ENCODE measurements around the gene CDHR2.
"Not testable (repeated sequence)": the region's sequence is repeated elsewhere in the genome, so short reads cannot be mapped to it uniquely, and the experiment has no call there.

The CDHR2 gene

DNA sequence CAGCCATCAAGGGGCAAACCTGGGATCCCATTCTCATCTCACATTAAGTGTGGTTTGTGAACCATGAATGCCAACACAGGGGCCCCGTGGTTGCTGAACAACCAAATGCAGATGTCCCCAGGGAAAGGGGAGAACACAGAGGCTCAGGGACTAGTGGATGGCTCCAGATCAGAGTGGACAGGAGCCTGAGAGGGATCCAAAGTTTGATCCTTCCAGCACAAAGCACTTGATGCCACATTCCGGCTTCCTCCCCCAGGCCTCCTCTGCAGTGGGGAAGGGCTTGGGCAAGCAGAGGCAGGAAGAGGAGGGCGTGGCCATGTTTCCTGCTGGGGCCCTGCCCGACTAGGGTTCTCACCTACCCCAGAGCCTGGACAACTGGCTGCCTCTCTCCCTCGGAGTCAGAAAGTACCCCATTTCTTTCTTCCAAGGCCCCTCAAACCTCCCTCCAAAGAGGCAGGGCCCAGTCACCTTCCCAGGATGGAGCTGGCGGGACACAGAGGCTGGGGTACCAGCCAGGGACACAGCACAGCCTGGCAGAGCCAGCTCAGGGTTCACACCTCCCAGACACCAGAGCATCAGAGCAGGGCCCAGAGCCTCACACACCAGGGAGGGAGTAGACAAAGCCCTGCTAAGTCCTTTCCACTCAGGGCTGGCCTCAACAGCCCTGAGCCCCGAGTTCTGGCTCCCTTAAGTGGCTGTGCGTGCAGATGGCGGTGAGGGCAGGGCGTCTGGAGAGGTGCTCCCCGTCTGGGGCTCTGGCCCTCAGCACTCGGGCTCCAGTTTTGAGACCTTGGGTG, 7.6 kb upstream of the CDHR2 start:
- in situ Hi-C loops (cut with HindIII; ENCODE audit: low sequenced_read_pairs) = no loop called here

DNA sequence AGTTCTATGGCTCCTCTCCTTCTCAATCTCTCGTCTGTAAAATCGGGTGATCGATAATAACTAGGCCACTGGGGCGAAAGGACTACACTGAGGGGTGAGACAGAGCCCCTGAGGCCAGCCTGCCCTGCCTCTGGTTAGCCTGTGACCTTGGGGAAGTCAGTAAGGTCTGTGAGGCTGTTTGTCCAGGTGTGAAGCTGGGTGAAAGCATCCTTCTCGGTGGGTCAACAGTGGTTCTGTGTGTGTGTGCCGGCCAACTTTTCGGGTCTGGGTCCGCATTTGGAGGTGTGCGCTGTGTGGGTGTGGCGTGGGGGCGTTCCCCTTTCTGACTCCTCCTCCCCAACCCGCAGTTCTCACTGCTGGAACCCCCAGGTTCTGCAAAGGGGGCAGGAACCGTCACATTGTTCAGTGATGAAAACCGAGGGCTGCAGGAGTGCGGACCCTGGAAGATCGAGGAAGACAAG, 7.0 kb upstream of the CDHR2 start:
- in situ Hi-C loops (cut with HindIII; ENCODE audit: low sequenced_read_pairs) = no loop called here

DNA sequence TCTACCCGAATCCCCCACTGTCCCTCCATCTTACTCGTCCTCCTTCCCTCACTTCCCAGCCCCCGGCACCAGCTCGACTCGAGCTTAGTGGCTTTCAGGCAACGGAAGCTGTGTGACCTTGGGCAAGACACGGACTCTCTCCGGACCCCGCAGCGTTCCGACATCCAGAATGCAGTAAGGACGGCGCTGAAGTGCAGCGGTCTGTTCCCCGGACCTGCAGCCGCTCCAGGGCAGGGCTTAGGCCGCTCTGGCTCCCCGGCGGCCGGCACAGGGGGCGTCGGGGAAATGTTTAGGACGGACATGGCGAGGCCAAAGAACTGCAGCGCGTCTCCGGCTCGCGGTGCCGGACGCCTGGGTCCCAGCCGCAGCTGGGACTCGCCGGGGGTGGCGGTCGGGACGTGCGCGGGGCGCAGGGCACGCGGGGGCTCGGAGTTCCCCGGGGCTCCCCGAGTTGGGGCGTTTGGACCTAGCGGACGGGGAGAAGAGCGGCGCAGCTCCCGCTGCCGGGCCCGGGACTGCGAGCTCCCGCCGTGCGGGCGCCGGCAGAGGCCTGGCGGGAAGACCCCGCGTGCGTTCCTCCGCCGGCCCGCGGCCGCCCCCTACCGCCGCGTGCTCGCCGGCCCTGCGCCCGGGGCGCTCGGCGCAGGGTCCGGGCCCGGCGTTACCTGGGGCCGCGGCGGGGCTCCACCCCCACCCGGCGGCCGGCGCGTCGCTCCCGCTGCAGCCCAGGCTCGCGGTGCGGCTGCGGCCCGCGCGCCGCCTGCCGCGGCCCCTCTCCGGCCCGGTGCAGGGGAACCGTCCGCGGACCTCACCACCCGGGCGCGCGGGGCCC, 6.3 kb upstream of the CDHR2 start:
- in situ Hi-C loops (cut with HindIII; ENCODE audit: low sequenced_read_pairs) = no loop called here

DNA sequence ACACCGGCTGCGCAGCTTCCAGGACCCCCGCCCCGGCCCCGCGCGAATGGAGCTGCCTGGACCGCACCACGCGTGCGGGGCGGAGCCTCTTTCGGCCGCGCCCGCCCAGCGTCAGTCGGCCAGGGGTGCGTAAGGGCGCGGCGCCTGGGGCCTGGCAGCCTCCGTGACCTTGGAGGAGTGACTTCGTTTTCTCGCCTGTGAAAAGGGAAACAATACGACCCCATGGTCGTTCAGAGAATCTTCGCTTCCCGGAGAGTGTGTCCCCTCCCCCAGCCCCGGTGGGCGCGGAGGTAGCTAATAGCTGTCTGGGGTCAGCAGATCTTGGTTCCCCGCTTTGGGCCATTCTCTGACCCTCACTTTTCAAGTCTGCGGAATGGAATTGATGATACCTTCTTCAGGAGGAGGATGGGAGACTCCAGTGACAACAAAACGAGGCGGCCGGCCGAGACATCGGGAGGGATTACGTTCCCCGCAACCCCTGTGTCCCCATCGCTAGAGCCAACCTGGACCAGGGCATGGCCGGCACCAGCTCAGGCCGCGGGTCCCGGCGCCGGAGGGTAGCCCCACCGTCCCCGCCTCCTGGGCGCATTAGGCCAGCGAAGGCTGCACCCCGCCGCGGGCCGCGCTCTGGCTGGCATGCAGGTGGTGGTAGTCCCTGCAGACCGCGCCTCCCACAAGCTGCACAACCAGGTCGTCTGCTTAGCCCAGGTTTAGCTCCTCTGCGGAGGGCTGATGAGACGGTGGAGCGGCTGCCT, 5.5 kb upstream of the CDHR2 start:
- in situ Hi-C loops (cut with HindIII; ENCODE audit: low sequenced_read_pairs) = no loop called here

DNA sequence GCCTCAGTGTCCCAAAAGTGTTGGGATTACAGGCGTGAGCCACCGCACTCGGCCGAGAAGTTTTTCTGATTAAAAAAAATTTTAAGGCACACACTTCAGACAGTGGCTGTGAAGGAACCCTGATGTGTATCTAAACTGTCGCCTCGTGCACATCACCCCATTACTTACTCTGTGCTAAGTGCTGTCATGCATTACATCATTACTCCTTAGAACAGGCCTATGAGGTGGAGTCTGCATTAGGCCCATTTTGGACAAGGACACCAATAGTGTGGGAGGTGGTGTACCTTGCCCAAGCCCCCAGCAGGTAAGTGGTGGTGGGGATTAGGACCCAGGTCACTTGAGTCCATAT, 3.8 kb upstream of the CDHR2 start:
- in situ Hi-C loops (cut with HindIII; ENCODE audit: low sequenced_read_pairs) = no loop called here

DNA sequence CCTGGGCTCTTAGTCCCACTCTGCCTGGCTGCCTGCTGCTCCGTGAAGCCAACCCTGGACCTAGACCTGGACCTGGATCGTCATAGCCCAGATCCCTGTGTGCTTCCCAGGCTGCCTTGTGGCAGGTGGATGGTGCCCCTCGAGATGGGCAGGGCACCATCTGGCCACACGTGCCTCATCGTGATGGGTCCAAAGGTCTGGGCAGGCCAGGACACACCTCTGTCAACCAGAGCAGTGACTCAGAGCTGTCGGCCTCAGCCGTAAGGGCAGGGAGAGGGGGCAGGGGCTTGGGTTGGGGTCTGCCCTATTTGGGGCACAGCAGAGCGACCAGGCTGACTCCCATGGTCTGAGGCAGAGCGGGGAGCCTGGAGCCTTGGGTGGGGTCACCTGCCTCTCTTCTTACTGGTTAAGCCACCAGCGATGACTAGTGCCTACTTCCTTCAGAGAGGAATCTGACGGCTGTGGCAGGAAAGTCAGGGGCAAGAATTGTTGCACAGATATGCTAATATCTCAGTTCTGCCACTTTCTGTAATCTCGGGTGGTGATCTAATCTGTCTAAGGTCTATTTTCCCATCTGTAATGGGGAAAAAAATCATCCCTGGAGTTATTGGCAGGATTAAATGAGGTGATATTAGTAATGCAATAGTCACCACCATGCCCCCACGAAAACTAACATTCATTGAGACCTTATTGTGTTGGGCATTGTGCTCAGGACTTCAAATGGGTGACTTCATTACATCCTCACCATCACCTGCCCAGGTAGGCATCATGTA, 3.2 kb upstream of the CDHR2 start:
- in situ Hi-C loops (cut with HindIII; ENCODE audit: low sequenced_read_pairs) = no loop called here

DNA sequence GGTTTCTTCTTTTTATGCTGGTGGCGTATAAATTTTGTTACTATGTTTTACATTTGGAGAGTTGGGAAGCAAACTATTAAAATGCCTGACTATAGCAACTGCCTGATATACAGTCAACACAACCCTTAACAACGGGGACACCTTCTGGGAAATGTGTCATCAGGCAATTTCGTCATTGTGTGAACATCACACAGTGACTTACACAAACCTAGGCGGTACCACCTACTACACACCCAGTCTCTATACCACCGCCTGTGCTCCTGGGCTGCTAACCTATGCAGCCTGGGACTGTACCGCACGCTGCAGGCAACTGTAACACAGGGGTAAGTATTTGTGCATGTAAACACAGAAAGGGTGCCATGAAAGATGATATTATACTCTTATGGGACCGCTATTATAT, 1.3 kb upstream of the CDHR2 start:
- in situ Hi-C loops (cut with HindIII; ENCODE audit: low sequenced_read_pairs) = no loop called here

DNA sequence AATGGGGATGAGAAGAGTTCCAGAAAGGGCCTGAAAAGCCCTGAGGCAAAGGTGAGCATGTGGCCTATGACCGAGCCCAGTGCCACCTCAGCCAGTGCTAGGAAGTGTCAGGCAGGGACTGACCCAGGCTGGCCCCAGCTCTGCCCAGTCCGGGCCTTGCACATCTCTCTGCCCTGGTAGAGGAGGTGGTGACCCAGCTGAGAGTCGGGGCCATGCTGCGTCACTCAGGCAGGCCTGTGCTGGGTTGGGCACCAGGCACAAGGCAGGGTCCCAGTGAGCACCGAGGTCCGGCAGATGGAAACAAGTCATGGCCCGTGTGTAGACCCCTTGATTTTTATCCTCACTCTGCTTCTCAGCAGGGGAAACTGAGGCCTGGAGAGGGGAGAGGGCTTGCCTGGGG, 729 bp downstream of the CDHR2 start:
- in situ Hi-C loops (cut with HindIII; ENCODE audit: low sequenced_read_pairs) = no loop called here

DNA sequence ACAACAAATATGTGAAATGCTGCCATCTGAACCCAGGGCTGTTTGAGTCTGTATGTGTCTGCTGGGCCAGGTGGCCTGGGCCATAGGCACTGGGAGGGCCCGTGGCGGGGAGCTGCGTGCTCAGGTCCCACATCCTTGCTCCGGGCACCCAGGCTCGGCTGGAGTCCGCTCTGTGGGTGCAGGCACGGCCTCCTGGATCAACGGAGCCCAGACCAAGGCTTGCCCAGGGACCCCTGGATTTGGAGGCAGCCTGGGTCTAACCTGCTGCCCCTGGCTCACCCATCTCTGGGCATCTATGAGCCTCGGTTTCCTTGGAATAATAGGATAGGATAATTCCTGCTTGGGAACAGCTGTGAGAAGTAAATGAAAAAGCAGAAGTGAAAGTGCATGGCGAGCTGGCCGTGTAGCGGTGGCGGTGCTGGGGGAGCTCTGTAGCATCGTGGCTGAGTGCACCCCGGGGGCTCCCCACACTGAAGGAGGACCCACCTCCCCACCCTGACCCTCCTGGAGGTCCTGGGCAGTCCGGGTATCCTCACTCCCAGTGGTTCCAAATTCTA, 1.2 kb downstream of the CDHR2 start:
- in situ Hi-C loops (cut with HindIII; ENCODE audit: low sequenced_read_pairs) = no loop called here

DNA sequence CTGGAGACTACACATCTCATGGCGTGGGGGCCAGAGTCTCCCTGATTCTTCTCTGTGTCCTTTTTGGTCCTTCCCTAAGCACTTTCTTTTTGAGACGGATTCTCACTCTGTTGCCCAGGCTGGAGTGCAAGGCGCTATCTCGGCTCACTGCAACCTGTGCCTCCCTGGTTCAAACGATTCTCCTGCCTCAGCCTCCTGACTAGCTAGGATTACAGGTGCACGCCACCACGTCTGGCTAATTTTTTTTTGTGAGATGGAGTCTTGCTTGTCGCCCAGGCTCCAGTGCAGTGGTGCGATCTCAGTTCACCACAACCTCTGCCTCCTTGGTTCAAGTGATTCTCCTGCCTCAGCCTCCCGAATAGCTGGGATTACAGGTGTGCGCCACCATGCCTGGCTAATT, 1.8 kb downstream of the CDHR2 start:
- in situ Hi-C loops (cut with HindIII; ENCODE audit: low sequenced_read_pairs) = not testable (repeated sequence)

DNA sequence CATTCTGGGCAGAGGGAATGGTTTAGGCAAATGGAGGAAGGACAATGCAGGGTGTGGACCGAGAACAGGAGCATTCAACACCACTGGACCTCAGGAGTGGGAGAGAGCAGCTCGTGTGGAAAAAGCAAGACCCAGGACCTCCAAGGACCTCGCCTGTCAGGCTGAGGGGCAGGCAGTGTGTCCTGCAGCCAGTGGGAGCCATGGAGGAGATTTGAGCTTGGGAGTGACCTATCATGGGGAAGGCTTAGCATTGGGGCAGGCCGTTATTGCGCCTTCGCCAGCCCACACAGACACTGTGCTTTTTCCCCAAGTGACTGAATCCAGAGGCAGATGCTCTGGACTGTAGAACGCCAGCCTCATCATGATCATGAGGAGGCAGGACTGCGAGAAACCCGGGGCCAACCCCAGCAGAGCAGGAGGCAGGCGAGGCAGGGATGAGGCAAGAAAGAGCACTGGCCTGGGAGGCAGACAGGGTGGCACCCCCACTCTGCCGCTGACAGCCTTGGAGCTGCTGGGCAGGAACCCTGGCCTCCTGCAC, 3.3 kb downstream of the CDHR2 start:
- in situ Hi-C loops (cut with HindIII; ENCODE audit: low sequenced_read_pairs) = no loop called here

DNA sequence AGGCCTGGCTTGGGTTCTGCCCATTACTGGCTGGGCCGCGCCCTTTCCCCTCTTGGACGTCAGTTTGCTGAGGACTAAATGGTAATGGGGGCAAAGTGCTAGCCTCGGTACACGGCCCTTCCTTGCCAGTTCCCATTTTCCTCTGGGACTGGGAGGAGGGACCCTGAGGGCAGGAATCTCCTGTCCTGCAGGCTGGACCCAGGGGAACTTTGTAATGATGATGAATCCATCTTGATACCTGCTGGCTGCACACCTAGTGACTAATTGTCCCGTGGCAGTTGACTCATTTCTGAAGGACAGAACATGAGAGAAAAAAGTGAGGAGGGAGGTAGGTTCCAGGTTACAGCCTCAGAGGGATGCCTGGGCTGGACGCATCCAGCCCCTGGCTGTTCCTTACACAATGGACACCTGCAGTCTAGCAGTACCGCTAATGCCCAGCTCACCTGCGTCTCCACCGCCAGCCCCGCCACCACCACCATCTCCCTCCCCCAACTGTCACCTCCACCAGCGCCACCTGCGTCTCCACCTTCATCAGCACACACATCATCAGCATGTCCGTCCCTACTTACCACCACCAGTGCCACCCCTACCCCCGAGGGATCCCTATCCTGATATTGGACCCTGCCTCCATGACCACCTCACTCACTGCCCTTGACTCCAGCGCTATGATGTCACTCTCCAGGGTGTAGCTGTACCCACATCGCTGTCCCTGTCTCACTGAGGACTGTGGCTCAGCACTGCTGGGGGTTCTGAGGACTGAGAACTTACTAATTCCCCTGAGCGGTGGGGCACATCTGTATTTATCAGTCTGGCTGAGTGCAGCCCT, 4.3 kb downstream of the CDHR2 start:
- in situ Hi-C loops (cut with HindIII; ENCODE audit: low sequenced_read_pairs) = no loop called here

DNA sequence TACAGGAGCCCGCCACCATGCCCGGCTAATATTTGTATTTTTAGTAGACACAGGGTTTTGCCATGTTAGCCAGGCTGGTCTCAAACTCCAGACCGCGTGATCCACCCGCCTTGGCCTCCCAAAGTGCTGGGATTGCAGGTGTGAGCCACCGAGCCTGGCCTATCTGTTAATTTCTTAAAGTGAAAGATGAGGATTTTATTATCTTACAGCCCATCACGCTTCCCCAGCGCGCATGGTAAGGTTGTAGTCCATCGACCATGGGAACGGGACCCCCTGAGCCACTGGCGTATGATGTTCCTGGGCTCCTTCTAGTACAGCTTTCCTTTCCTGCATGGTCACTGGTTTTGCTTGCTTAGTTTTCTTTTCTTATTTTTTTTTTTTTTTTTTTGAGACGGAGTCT, 8.7 kb downstream of the CDHR2 start:
- in situ Hi-C loops (cut with HindIII; ENCODE audit: low sequenced_read_pairs) = no loop called here

DNA sequence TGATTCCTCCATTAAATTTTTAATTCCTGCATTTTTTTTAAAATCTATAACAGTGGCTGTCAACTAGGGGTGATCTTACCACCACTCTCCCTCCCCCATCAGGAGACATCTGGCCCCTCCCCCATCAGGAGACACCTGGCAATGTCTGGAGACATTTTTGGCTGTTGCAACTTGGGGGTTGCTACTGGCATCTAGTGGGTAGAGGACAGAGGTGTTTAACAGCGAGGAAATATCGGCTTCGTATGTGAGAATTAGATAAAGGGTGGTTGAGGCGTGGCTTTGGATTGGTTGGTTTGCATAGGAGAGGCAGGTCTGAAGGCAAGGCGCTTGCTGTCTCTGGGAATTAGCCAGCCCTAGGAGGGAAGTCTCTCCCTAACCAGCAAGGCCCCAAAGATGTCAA, 10.5 kb downstream of the CDHR2 start:
- in situ Hi-C loops (cut with HindIII; ENCODE audit: low sequenced_read_pairs) = no loop called here

DNA sequence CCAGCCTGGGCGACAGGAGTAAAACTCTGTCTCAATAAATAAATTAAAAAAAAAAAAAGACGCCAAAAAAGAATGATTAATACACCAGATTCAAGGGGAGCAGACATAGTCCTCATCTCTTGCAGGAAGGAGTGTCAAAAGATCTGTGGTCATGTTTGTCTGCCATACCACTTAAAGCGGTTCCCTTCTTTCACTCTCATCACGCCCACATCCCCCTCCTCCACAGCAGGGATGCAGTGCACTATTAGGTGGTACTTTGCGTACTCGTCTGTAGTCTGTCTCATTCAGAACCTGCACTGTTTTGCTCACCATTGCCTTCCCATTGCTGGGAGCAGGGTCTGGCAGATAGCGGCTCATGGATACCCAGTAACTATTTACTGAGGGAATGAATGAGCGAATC, 11.2 kb downstream of the CDHR2 start:
- in situ Hi-C loops (cut with HindIII; ENCODE audit: low sequenced_read_pairs) = no loop called here

DNA sequence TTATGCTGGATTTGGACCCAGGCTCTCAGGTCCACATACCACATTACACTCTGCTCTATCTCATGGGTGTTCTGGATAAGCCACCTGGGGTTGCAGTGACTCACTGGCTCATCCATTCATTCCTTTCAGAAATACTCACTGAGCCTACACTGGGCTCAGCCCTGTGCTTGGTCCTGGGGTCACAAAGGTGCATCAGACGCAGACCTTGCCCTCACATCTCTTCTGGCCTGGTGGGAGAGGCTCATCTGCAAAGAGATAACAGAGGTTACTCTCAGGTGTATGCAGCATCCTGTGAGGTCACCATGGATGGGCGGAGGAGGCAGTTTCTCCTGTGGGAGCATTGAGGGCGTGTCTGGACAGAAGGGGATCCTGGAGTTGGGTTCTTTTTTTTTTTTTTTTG, 12.1 kb downstream of the CDHR2 start:
- in situ Hi-C loops (cut with HindIII; ENCODE audit: low sequenced_read_pairs) = no loop called here

DNA sequence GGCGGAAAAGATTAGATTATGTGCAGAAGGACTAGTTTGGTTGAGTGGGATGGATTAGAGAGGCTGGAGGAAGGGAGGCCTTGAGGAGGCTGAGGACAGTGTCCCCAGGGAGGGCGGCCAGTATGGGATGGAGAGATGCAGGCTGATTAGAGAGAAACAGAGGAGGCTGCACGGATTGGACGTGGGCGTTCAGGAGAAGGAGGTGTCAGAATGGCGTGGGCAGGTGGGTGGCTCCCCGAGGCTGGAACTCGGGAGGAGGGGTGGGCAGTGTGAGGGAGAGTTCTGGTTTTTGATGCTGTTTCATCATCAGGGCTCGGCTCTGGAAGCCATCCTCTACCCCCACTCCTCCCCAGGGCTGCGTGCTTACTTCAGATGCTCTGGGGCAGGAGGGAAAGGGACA, 13.0 kb downstream of the CDHR2 start:
- in situ Hi-C loops (cut with HindIII; ENCODE audit: low sequenced_read_pairs) = no loop called here

DNA sequence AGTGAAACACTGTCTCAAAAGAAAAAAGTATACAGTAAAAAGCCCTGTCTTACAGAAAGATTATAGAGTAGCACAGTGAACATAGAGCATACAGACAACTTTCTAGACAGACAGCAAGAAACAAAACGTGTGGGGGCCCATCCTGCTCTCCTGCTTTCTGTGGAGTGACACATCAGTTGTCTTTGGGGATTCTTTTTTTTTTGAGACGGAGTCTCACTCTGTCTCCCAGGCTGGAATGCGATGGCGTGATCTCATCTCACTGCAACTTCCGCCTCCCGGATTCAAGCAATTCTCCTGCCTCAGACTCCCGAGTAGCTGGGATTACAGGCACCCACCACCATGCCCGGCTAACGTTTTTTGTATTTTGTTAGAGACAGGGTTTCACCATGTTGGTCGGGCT, 14.9 kb downstream of the CDHR2 start:
- in situ Hi-C loops (cut with HindIII; ENCODE audit: low sequenced_read_pairs) = no loop called here

DNA sequence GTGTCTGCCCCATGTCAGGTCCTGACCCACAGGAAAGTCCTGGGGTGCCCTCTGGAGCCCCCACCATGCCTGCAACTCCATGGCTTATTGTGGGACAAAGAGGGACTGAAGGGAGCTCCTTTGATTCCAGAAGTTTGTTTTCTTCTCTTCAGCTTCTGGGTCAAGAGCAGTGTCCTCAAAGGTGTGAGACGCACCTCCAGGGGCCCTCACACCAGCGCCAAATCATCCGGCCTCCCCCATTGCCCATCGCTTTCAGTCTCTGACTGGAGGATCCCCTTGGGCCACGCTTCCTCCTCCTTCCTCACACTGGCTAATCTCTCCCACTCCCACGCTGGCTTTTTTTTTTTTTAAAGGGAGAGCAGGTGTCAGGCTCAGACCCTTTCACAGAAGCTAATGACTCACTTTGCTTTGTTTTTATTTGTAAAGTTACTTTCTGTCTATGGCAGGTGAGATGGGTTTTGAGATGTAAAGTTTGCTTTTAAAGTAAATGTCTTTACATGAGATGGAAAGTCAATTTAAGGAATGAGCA, 16.7 kb downstream of the CDHR2 start:
- in situ Hi-C loops (cut with HindIII; ENCODE audit: low sequenced_read_pairs) = no loop called here

Data from DLD1 (cell line).